SJSA1 (cell line): ENCODE data around the gene CHCHD3. TPM values are rescaled to one million over a fixed set of nuclear protein-coding genes. Genes with fewer than 3 reads are reported as not detected.

Source experiments
- DNase-seq, 2 experiments: peaks; one replicate each; pipeline ENCODE4 v3.0.0-alpha.2; 2015 to 2020; ENCODE audit warnings: low spot score in 2 of 2, low read depth in 1 of 2
- H3K27ac ChIP-seq: fragments of 250-450 bp; sonication (Bioruptor Pico); 2 replicates; pipeline ENCODE4 v1.5.1; 2020; ENCODE audit warnings: mild to moderate bottlenecking, moderate library complexity
- H3K27me3 ChIP-seq: fragments of 250-450 bp; sonication (Bioruptor Pico); replicated peaks from 2 replicates; pipeline ENCODE4 v1.5.1; 2020; ENCODE audit warnings: mild to moderate bottlenecking, moderate library complexity
- H3K36me3 ChIP-seq: fragments of 250-450 bp; sonication (Bioruptor Pico); 2 replicates; pipeline ENCODE4 v1.5.1; 2020; ENCODE audit warnings: mild to moderate bottlenecking
- H3K4me1 ChIP-seq: fragments of 250-450 bp; sonication (Bioruptor Pico); replicated peaks from 2 replicates; pipeline ENCODE4 v1.6.1; 2021; ENCODE audit warnings: mild to moderate bottlenecking
- H3K4me3 ChIP-seq: fragments of 250-450 bp; sonication (Bioruptor Pico); 2 replicates; pipeline ENCODE4 v1.5.1; 2020; ENCODE audit warnings: mild to moderate bottlenecking
- H3K9me3 ChIP-seq: fragments of 250-450 bp; sonication (Bioruptor Pico); replicated peaks from 2 replicates; pipeline ENCODE4 v1.5.1; 2020; ENCODE audit warnings: mild to moderate bottlenecking
- total RNA-seq: library from RNA; depleted of rRNA; stranded (reverse); fragments of >200 nt; shearing (Covaris generic); gene quantifications from 2 replicates; pipeline ENCODE4 v1.2.3, GENCODE V29; 2014

Gene CHCHD3
- total RNA-seq, 1 experiment from 2014 or later: 150 TPM

DNA sequence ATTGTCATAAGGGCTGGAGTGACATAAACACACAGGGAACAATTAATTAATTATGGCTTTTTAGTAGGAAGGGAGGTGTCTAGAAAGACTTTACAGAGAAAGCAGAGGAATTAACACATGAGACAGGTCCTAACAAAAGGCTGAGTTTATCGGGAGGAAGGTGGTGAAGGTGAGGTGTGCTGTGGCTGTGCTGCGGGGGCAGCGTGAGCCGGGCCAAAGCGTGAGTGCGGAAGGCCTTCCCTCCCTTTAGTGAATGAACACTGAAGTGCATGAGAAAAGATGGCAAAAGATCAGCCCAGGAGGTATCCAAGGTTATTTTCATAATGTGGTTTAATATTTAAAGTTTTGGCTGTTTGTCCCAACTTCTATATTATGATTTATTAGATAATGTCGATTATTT, 262.2 kb downstream of the CHCHD3 start:
- no peak for DNase-seq
- H3K9me3 ChIP-seq: no peaks in the 10 kb centered on the region
- H3K4me3 ChIP-seq: no peak overlapping the region
- peaks cover 2% of the 10 kb centered on the region; the same call in 1 of the 2 replicates for H3K36me3 ChIP-seq
- no peaks in the 10 kb centered on the region for H3K27me3 ChIP-seq
- no peaks in the 10 kb centered on the region for H3K4me1 ChIP-seq
- no peak overlapping the region for H3K27ac ChIP-seq

DNA sequence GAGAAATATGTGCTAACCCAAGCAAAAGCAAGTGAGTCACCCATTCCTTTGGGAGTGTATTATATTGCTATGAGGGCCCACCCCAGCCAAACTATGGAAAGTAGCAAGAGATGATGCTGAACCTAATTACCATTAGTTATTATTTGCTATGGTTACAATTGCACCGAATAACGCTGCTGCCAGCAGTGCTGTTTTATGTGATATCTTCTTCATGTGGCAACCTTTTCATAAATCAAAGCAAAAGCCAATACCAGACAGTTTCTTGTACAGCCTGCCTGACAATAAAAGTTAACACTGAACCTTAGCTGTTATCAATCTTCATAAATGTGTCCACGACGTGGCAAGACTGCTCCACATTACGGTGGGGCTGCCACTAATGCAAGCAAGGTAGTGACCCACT, 263.9 kb downstream of the CHCHD3 start:
- no peaks in the 10 kb centered on the region for H3K27me3 ChIP-seq
- H3K4me3 ChIP-seq: no peak overlapping the region
- H3K27ac ChIP-seq: no peak overlapping the region
- no peak for DNase-seq
- peaks cover 6% of the 10 kb centered on the region; the same call in 1 of the 2 replicates for H3K36me3 ChIP-seq
- no peaks in the 10 kb centered on the region for H3K9me3 ChIP-seq
- H3K4me1 ChIP-seq: no peaks in the 10 kb centered on the region

DNA sequence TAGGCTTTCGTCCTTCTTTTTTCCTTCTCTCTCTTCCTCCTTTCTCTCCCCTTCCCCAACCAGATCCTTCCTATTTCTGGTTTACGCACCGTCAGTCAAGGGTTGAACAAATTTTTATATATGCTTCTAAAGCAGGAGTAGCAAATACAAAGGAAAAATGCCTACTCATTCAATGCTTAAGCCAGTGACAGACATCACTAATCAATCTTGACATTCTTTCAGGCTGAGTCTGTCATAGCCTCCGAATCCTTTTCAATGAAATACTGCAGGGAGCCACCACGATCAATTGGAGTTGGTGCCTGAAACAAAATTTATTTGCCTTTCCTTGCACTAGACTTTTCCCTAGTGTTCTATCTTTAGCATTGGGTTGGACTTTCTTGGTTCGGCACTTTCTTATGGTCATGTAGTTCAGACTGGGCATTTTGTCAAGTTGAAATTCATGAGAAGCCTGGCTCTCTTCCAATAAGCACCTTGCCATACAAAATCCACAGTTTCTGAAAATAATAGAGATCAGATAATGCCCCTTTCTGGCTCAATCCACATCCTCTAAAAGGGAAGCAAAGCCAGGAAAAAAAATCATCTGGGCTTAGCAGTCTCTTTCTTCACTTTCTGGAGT, 266.1 kb downstream of the CHCHD3 start:
- Histone ChIP-seq H3K9me3 (no peaks in the 10 kb centered on the region), H3K27me3 (no peaks in the 10 kb centered on the region), H3K36me3 (peaks cover 6% of the 10 kb centered on the region; the same call in 1 of the 2 replicates), H3K4me1 (no peaks in the 10 kb centered on the region), H3K4me3 (no peak overlapping the region), H3K27ac (no peak overlapping the region)
- DNase-seq: no peak

DNA sequence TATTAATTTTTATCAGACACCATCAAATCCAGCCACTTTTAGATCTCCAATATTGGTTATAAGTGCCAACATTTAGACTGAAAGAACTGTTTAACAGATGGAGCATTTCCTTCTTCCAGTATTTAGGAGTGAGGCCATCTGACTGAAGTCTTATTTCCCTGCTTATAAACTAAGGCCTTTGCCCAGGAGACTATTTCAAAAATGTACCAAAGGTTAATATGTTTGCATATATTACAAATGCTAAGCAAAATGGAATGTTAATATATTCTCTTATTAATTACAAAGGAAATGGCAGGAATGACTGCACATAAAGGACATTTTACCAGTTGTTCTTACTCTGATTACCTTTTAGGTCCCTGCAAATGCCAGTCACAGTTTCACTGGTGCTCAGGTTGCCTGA, 266.8 kb downstream of the CHCHD3 start:
- no peaks in the 10 kb centered on the region for H3K4me1 ChIP-seq
- peaks cover 6% of the 10 kb centered on the region; the same call in 1 of the 2 replicates for H3K36me3 ChIP-seq
- H3K27ac ChIP-seq: no peak overlapping the region
- H3K27me3 ChIP-seq: no peaks in the 10 kb centered on the region
- no peaks in the 10 kb centered on the region for H3K9me3 ChIP-seq
- DNase-seq: no peak
- no peak overlapping the region for H3K4me3 ChIP-seq

DNA sequence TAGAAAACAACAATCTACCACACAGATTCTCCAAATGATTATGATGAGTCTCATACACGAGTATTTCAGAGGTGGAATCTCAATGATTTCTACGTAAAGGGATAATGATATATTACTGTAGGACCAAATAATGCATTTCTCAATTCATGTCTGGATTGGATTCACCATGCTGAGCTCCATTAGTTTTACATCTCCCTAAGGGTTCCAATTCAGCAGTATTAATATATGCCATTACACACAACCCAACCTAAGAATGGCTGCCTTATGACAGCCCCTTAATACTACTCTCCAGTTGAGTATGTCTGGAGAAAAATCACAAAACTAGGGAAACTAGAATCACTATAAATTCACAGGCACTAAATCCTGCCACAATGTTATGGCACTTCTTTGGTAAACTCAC, 271.3 kb downstream of the CHCHD3 start:
- Histone ChIP-seq H3K4me1 (no peaks in the 10 kb centered on the region), H3K36me3 (peaks cover 6% of the 10 kb centered on the region; the same call in 1 of the 2 replicates), H3K27me3 (no peaks in the 10 kb centered on the region)

DNA sequence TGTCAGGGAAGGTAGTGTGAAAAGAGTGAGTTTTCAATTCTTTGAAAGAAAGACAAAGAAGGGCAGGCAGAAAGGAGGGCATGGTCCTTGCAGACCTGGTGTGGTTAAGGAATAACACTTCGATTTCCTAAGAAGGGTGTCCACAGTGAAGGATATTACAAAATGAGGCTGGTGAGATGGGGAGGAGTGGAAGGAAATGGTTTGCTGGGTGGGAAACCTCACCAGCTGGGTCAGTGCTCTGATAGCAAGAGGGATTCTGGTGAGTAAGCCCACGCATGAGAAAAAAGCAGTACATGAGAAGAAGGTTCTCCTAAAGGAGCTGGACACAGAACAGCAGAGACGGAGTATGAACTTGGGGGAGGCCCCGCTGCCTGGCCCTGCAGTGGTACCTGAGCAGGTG, 275.1 kb downstream of the CHCHD3 start:
- DNase-seq: no peak
- Histone ChIP-seq H3K36me3 (no peaks in the 10 kb centered on the region), H3K27ac (no peak overlapping the region)

More for the DNA sequence above, 271.3 kb downstream of the CHCHD3 start:
- H3K27ac ChIP-seq: no peak overlapping the region
- DNase-seq: no peak
- H3K9me3 ChIP-seq: no peaks in the 10 kb centered on the region
- no peak overlapping the region for H3K4me3 ChIP-seq

DNA sequence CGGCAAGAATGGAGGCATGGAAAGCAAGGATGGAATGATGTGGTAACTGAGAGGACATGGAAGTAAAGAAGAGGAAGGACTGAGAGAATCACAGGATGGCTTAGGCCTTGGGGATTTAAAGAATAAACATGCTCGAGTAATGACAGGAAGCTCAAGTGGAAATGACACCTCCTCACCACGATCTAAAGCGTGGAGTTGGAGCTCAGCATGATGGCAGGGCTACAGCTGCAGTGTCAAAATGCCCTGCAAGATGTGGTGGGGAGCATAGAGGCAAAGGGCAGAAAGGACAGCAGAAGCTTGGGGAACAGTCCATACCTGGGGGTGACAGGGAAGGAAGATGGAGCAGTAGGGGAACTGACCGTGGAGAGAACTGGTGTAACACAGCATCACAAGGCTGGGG, 276.1 kb downstream of the CHCHD3 start:
- Histone ChIP-seq H3K4me3 (no peak overlapping the region), H3K4me1 (no peaks in the 10 kb centered on the region), H3K9me3 (no peaks in the 10 kb centered on the region), H3K27ac (no peak overlapping the region), H3K27me3 (no peaks in the 10 kb centered on the region), H3K36me3 (no peaks in the 10 kb centered on the region)
- DNase-seq: no peak

More for the DNA sequence above, 275.1 kb downstream of the CHCHD3 start:
- H3K27me3 ChIP-seq: no peaks in the 10 kb centered on the region
- H3K9me3 ChIP-seq: no peaks in the 10 kb centered on the region
- H3K4me3 ChIP-seq: no peak overlapping the region
- no peaks in the 10 kb centered on the region for H3K4me1 ChIP-seq

DNA sequence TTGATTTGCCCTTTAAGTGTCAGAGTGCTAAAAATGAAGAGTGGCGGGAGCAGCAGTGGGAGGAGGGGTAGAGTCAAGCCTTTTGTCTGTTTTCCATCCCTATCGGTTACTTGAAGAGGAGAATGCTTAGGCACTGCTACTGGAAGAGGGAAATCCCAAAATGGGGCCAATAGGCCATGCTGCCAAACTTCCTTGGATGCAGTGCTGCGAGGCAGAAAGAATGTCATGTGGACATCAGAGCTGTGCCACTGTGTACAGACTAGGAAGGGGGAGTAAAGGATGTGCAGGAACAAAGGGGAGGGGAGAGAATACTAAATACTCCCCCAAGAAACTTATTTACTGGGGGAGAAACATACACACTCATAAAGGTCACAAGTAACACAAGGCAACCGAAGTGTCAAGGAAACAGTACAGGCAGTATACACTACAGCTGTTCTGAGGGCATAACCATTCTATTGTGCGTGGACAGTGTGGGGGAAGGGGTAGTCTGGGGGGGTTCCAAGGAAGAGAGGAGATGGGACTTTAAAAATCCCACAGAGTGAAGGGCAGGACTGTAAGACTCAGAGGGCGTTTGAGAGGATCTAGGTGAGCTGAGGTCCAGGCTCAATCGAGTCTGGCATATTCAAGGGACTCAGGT, 276.9 kb downstream of the CHCHD3 start:
- Histone ChIP-seq H3K36me3 (no peaks in the 10 kb centered on the region), H3K27ac (no peak overlapping the region), H3K4me1 (no peaks in the 10 kb centered on the region), H3K27me3 (no peaks in the 10 kb centered on the region), H3K4me3 (no peak overlapping the region), H3K9me3 (no peaks in the 10 kb centered on the region)
- DNase-seq: no peak

DNA sequence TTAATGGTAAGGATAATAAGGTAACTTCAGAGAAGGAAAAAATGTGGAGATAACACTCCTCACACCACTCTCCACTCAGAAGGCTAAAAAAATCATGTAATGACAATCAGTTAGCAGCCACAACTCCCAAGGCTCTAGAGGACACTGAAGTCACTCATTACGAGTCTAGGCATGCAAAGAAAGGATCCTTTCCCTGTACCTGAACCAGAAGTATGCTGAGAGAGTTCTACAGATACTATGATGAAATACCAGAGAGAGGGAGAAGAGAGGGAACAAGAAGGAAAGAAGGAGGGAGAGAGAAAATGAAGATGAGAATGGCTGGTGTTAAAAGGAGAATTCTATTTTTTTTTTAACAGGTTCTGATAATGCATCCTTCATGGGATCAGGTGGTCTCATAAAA, 281.4 kb downstream of the CHCHD3 start:
- no peaks in the 10 kb centered on the region for H3K36me3 ChIP-seq
- no peak overlapping the region for H3K27ac ChIP-seq
- no peaks in the 10 kb centered on the region for H3K4me1 ChIP-seq
- no peak for DNase-seq
- H3K4me3 ChIP-seq: no peak overlapping the region
- no peaks in the 10 kb centered on the region for H3K27me3 ChIP-seq
- no peaks in the 10 kb centered on the region for H3K9me3 ChIP-seq

DNA sequence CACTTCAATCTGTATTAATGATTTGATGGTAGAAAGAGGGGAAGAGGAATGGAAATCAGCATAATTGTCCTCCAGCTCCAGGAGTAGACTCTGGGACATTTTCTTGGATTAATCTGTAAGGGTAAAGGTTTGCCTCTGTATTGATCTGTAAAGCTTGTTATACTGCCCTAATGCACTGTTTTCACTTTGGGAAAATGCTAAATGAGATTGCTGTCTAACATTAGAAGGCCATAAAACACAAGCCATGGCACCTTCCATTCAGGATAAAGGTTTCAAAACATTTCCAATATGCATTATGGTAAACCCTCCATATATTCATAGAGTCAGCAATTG, 282.8 kb downstream of the CHCHD3 start:
- Histone ChIP-seq H3K27ac (no peak overlapping the region), H3K27me3 (no peaks in the 10 kb centered on the region), H3K9me3 (no peaks in the 10 kb centered on the region), H3K36me3 (no peaks in the 10 kb centered on the region), H3K4me1 (no peaks in the 10 kb centered on the region), H3K4me3 (no peak overlapping the region)
- no peak for DNase-seq

DNA sequence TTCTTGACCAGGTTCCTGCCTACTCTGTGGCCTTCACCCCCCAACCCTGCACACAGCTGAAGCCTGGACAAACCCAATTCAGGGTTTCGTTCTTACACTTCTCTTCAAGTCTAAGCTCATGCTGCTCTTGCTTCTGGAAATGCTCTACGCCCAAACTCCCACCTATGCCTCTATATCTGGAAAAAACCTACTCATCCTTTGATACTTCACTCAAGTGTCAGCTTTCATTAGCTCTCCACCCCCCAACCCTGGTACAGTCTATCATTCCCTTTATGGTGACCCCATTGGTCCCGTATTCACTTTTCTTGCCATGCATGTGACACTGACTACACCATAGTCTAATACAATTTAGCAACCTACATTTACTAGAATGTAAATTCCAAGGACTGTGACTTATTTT, 284.7 kb downstream of the CHCHD3 start:
- no peaks in the 10 kb centered on the region for H3K4me1 ChIP-seq

DNA sequence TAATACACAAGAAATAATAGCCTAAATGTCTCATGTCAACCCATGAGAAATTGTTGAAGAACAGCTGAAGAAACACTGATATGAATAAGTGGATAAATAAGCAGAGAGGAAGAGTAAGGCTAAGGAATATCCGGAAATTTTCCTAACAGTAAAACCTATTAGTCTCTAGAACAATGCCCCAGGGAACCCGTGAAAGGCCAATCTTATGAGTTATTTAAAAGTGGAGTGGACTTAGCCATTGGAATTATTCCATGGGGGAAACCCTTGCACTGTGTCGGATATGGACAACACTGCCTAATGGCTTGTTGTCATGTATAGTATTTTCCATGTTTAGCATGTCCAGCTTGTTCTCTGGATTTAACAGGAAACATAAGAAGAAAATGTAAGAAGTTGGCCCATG, 288.4 kb downstream of the CHCHD3 start:
- Histone ChIP-seq H3K4me1 (no peaks in the 10 kb centered on the region), H3K27me3 (no peaks in the 10 kb centered on the region), H3K27ac (no peak overlapping the region), H3K4me3 (no peak overlapping the region), H3K9me3 (no peaks in the 10 kb centered on the region), H3K36me3 (0 out of 2 replicates have a peak, but pooled peaks cover 3% of the 10 kb centered on the region)
- DNase-seq: no peak

More for the DNA sequence above, 284.7 kb downstream of the CHCHD3 start:
- DNase-seq: no peak
- no peaks in the 10 kb centered on the region for H3K9me3 ChIP-seq
- H3K36me3 ChIP-seq: no peaks in the 10 kb centered on the region
- no peak overlapping the region for H3K27ac ChIP-seq
- no peak overlapping the region for H3K4me3 ChIP-seq
- no peaks in the 10 kb centered on the region for H3K27me3 ChIP-seq

DNA sequence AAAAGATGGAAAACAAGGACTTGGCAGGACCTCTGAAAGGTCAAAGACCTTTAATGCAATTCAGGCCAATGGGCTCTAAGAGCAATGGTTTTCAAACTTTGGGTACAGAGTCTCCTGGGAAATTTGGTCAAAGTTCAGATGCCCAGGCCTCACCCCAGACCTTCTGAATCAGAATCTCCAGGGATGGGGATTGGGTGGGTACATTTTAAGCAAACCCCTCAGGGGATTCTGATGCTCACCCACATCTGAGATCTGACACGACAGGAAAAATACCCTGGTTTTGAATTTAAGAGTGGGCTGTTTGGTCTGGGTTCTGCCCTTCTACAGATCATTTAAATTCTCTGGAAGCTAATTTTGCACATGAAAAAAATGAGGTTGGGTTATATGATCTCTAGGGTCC, 290.9 kb downstream of the CHCHD3 start:
- H3K27me3 ChIP-seq: no peaks in the 10 kb centered on the region
- H3K36me3 ChIP-seq: 0 out of 2 replicates have a peak, but pooled peaks cover 3% of the 10 kb centered on the region
- no peak overlapping the region for H3K4me3 ChIP-seq
- DNase-seq: no peak
- no peak overlapping the region for H3K27ac ChIP-seq
- no peaks in the 10 kb centered on the region for H3K4me1 ChIP-seq
- H3K9me3 ChIP-seq: no peaks in the 10 kb centered on the region

DNA sequence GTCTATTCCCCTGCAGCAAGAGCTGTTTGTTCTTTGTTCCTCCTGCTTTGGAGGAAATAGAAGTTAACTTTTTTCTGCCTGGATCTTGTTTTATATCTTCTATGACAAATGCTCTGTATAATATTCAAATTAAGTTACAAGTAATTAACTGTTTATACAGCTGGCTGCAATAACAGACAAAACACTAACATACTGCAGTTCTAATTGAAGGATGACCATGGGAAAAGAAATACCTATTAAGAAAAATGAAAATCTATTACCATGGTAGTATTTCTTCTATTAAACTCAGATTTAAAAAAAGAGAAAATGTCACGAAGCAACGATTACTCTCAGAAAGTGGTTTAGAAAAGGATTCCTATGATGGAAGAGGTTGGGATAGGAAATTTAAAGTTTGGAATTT, 291.8 kb downstream of the CHCHD3 start:
- Histone ChIP-seq H3K4me1 (no peaks in the 10 kb centered on the region), H3K36me3 (0 out of 2 replicates have a peak, but pooled peaks cover 3% of the 10 kb centered on the region), H3K27me3 (no peaks in the 10 kb centered on the region), H3K27ac (no peak overlapping the region), H3K4me3 (no peak overlapping the region), H3K9me3 (no peaks in the 10 kb centered on the region)
- DNase-seq: no peak
